IPS-NIHi7 (cell line): ENCODE data around the gene GAS6.

Experiments
- DNase-seq: peaks from one replicate; pipeline ENCODE4 v3.0.0; 2012; ENCODE audit warnings: mixed read lengths; ENCODE audit errors: extremely low spot score

Gene GAS6

DNA sequence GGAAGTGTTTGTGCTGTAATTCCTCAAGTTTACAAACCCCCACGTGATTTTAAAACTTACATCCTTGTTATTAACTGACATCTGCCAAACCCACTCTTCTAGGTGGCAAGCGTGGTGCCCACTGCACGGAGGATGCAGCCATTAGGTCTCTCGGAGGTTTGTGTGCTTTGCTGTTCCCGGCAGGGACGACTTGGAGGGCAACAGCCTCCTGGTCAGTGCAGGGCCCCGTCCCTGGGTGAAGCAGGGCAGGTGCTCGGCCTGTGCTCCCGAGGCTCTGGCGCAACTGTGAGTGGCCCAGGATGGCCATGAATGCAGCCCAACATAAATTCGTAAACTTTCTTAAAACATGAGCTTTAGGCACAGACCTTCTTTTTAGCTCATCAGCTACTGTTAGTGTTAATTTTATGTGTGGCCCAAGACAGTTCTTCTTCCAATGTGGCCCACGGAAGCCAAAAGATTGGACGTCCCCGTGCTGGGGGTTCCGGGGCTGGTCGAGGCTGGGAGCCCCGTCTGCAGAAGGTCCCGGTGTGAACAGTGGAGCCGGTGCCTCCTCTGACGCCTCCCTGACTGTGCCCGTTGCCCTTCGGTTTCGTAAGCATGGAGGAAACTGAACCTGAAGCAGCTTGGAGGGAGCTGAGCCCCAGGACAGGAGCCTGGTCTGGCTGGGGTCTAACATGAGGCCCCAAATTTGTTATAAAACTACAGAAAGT is 11.9 kb downstream of the GAS6 start:
- no peak for DNase-seq

DNA sequence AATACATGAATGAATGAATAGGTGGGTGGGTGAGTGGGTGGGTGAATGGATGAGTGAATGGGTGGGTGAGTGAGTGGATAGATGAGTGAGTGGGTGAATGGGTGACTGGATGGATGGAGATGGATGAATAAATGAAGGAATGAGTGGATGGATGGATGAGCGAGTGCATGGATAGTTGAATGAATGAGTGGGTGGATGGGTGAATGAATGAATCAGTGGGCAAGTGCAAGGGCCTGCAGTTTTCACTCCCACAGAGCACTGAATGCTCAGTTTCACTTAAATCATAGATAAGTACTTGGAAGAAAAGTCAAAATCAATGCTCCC is 12.4 kb downstream of the GAS6 start:
- no peak for DNase-seq

DNA sequence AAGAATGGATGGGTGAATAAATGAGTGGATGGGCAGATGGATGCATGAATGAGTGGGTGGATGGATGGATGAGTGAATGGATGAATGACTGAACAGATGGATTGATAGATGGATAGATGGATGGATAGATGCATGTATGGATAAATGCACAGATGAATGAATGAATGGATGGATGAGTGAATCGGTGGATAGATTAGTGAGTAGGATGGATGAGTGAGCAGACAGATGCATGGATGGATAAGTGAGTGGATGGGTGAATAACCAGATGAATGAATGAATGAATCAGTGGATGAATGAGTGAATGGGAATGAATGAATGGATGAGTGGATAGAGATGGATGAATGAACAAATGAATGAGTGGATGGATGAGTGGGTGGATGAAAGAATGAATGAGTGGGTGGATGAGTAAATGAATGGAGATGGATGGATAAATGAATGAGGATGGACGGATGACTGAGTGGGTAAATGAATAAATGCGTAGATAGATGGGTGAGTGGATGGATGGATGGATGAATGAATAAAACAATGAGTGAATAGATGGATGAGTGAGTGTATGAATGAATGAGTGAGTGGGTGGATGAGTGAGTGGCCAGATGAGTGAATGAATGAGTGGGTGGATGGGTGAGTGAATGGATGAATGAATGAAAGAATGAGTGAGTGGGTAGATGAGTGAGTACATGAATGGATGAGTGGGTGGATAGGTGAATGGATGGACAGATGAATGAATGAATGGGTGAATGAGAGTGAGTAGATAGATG is 13.0 kb downstream of the GAS6 start:
- DNase-seq = no peak

DNA sequence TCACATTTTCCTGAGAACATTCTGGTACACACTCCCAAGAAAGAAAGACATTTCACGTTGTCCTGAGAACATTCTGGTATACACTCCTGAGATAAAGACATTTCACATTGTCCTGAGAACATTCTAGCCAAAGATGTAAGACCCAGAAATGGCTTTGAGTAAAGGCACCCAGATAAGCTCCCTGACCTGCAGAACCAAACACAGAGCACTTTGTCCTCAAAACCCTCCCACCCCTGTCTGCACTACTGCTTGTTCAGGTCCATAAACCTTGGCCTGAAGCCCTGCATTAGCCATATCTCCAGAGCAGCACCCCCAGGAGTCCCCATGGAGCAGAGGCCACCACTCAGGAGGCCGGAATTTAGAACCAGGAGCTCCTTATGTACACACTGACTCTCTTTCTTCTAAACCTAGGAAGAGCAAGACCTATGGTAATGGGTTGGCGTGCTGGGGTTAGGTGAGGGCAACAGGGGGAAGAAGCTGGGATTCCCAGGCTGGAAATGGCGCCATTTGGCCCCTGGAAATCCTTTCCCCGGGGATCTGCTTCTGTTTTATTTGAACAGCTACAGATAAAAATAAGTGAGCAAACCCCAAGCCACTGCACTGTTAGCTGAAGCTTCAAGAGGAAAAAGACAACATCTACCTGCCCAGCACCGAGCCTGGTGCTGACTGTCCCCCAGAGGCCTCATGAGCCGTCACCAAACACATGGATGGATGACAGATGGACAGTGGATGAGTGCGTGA is 13.7 kb downstream of the GAS6 start:
- no peak for DNase-seq

DNA sequence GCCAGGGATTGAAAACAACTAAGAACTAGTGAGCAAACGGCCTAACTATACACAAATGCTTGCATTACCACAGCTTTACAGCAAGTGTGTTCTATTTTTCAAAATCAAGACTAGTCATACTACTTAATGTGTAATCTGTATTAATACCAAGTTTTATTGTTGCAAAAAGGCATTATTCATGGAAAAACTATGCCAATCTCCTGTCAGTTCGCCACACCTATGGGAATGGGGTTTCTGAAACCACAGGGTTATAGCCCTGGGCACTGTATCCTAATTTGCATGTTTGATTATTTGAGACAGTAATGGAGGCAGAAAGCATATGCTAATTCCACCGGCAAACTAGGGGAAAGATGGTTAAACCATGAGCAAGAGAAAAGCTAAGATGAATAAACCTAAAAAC is 14.3 kb downstream of the GAS6 start:
- no peak for DNase-seq

DNA sequence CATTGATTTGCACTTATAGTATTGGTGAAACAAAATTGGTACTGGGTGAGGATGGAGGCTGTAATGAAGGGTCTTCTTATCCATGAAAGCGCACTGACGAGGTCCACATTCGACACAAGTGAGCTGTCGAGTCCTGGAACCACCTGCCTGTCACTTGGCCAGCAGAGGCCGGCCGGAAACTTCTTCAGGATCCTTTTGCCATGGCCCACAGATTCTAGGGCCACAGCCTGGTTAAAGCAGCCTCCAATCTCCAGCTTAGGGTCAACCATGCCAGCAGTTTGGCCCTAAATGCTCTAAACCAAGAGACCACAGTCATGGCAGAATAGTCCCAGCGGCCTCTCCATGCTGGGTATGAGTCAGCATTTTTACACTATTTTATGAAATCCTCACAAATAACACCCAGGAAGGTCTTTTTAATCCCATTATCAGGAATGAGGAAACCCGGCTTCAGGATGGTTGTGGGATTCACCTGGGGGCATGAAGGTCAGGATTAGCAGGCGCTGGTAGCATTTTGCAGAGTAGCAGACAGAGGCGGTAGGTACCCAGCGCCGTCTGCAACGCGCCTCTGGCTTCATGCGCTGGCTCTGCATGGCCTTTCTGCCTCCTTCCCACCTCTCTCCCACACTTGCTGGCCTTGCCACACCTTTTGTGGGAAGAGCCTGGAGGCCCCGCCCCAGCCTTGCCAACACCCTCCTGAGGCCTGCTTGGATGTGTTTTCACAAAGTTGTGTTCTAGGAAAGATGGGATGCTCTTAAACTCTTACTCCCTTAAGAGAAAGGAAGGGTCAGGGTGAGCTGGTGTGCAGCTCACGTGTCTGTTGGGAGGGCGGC is 15.2 kb downstream of the GAS6 start:
- DNase-seq = no peak

DNA sequence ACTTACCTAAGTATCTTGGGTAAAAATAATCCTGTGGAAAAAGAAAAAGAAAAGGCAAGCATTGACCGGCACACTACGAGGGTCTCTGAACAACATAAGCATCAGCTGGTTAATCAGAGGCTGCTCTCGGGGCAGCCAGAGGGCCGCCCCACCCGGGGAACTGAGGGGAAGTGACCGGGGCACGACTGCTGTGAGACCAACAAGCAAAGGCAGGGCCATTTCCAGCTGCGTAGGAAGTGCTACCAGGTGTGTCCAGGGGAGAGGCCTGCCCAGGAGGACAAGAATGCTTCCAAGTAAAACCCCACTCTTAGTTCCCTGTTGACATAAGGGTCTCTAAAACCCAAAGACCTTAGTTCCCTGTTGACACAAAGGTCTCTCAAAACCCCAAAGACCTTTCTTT is 15.9 kb downstream of the GAS6 start:
- DNase-seq = no peak

DNA sequence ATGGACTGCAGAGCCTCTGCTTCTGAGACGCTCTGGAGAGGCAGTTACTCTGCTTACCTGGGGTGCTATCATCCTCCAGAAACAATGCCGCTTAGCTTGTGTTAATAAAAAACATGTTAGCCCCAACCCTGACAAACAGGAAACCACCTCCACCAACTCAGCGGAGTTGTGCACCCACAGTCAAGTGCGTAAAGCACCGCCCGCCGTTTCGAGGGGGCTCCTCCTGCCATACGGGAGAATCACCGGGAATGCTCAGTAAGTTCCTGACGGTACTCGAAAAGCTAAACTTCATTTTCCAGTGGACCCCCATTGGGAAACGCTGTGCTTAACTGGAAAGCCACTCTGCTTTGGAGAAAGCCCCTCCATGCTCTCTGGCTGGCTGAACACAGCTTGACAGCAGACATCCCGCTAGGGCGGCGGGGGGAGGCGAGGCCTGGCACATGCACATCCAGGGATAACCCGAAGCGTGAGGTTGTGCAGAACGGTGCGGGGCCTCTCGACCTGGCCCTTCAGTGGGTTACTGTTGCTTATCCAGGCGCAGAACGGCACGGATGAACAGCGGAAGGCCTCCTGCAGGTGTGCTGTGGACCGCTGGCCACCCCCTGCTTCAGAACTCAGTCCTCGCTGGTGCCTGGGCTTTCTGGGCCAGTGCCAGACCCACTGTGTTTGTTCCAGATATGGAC is 17.1 kb downstream of the GAS6 start:
- DNase-seq = no peak

DNA sequence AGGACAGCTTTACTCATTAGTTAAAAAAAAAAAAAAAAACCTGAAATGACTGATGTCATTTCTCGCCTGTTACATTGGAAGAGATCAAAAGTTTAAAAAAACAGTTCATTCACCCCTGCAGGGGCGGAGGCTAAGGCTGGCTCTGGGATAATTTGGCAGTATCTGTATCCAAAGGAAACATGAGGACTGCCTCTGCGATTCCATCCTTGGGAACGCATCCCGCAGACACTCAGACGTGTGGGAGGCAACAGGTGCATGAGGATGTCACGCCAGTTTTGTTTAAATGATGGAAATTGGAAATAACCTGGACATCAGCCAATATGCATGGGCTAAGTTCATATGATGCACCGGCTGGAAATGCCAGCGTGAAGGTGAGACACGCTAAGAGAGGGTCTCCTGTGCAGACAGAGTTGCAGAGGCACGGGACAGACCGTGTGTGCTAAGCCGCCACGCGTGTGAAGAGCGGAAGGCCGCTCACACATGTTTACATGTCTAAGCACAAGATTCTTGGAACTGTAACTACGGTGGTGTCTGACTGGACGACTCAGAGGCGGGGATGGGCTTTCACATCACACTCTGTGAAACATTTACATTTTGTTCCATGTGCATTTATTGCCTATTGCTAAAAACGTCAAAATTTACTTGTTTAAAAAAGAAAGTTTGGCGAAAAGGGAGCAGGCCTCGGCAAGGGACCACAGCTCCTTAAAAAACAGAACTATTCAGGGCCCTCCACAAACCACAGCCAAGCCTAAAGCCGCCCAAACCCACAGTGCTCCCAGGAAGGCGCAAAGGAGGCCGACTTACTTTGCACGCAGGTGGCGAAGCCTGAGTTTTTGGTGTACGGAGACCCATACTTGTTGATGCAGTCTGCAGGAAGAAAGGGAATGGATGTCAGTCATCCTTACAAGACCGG is 17.9 kb downstream of the GAS6 start:
- no peak for DNase-seq

DNA sequence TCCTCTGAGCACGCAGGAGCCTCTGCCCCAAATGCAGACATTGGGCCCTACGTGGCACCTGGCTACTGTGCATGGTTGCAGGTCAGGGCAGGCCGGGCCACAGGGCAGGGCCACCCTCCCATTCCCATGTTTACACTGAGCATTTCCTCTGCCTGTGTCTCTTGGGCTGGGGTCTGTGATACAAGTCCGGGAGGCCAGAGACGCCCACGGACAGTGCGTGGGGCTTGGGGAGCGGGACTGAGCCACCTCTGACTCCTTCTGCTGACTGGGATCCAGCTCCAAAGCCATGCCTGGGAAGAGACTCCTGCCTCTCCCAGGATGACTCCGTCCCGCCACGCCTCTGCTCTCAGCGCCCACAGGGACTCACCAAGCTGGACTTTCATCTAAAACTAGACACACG is 18.8 kb downstream of the GAS6 start:
- DNase-seq = no peak

DNA sequence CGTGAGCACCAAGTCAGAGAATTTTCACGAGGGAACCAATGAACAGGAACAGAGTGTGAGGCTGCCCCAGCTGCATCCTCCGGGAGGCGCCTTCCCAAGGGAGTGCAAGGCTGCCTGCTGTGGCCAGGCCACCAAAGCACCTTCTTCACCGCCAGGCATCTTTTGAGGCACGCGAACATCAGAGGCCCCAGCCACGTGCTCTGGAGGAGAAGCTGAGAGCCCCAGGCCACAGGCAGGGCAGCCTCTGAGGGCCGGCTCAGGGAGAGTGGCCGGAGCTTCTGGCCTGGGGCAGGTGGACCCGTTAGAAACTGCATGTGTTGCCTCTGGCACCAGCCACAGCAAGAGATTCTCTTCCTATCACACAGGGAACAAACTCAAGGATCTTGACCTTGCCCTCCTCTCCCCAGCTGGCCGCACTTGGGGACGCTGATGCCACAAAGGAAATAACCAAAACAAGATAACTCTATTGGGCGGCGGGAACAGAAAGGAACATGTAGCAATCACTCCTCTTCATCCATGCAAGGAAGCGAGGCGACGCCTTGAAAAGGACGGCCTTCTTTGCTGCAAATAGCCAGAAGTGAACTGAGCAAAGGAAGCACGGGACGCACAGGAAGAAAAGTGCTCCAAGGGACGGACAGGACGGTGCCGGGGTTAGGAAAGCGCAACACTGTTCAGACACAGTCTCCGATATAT is 19.9 kb downstream of the GAS6 start:
- no peak for DNase-seq

DNA sequence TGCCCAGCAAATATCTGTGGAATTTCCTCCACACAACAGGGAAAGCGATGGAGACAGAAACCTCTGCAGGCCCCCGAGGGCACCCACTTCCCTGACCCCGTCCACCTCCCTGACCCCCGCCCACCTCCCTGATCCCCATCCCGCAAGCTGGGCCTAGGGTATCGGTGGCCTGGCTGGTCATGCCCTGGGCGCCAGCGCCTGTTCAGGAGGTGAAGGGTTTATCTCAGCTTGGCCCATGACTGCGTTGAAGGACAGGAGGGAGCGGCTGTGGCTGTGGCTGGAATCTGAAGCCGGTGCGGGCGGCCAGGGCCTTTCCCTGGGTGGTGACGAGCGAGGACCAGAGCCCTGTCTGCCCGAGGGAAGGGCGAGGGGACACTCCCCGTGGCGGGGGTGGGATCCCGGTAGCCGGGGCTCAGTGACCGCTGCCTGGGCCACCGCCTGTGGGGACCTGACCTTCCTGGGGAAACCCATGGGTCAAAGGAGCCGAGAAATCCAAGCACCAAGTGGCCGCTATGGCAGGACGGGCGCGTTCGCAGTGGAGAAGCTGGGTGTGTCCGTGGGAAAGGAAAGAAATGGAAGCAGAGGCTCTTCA is 20.7 kb downstream of the GAS6 start:
- DNase-seq = no peak

DNA sequence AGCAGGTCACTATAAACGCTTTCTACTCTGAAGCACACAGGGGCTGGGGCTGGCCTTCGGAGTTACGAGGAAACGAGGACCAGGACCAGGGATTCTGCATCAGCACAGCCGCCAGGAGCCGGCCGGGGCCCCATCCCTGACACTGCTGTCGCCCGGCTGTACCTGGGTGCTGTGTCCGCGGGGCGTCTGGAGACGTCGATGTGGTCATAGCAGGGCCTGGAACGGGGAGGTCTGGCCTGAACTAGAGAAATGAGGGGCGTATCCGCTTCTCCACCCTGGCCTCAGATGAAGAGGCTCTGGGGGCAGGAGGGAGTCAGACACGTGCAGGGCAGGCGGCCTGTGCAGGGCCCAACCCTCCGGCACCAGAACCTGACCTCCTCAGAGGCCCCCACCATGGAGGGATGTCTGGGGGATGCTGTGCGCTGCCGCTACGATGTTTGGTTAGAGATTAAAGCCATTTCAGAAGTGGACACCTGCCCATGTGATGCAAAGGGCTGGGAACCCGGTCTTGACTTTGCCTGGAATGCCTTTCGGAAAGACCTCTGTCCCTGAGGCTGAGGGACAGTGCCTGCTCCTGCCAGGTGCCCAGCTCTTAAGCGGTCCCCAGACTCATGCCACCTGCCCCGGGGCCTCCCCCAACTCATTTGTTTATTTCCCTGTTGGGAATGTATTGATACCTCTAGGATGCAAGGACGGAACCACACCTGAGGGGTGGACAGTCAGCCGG is 21.4 kb downstream of the GAS6 start:
- DNase-seq = no peak

DNA sequence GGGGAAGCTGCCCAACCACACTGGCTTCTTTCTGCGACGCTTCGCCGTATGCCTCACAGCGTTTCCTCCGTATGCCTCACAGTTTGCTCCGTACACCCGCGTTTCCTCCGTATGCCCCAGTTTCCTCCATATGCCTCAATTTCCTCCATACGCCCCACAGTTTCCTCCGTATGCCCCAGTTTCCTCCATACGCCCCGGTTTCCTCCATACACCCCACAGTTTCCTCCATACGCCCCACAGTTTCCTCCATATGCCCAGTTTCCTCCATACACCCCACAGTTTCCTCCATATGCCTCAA is 22.6 kb downstream of the GAS6 start:
- no peak for DNase-seq

DNA sequence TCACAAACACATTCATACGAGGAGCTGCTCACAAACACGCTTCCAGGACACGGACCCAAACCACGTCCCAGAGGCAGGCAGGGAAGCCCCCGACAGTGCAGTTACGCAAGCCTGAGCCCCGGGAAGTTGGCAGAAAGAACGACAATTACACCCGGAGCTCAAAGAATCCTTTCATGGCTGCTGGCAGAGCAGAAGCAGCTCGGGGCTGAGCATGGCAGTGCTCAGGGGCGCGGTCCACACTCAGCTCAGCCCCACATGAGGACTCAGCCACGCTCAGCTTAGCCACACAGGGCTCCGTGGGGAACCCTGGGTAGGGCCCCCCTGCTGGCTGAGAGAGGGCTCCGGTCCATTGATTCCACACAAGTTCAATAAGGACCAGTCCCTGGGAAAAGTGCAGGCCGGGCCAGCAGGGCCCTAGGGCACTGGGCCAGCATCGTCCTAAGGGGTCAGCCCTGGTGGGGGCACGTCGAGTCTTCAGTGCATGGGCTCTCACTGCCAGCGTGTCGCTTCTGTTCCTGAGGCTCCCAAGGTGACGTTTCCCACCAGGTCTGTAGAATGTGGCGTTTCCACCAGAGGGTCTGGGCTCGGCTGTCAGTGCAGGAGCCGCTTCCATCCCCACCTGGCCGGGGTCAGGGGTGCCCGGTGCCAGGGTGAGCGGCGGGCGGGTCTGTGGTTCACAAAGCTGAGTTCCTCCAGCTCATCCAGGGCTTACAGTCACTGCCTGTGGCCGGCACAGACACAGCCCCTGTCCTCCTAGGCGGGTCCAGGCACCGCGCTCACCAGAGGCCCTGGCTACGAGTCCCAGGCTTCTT is 23.1 kb downstream of the GAS6 start:
- DNase-seq = no peak

DNA sequence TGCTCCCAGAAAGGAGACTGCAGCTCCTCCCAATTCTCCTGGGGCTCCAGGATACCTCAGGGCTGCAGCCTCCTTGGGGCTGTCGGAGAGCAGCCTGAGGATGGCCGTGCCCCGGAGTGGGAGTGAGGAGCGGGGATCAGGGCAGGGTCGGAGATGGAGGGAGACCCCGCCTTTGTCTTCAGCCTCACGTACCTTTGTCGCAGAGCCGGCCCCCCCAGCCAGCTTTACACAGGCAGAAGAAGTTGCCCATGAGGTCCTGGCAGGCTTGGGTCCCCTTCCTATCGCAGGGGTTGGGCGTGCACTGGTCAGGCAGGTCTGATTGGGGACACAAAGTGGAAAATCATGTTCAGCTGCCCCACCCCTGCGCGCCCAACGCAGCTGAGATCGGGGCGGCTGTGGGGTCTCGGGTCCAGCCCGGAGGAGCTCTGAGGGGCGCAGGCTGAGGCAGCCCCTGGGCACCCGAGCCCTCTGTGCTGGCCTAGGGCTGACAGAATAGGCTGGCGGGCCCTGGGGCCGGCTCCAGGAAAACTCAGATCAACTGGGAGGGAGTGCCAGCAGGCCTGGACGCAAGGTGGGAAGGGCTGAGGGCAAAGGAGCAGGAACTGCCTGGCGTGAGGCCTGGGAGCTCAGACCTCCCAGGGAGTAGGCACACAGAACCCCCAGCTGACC is 24.2 kb downstream of the GAS6 start:
- DNase-seq = no peak

DNA sequence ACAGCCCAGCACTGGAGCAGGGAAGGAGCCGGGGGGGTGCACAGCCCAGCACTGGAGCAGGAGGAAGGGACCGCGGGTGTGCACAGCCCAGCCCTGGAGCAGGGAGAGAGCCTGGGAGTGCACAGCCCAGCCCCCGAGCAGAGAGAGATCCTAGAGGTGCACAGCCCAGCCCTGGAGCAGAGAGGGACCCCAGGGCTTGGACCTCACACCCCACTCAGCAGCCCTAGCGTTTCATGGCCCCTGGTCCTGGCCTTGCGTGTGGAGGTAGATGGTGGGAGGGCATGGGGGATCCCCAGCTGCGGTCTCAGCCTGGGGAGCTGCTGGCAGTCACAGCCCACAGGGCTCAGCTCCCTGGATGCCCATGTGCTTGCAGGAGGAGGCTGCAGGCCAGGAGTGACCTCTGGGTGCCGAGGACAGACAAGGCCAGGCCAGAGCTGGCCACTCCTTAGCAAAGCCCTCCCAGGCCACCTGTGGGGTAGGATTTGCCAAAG is 25.1 kb downstream of the GAS6 start:
- no peak for DNase-seq
